GM18868 (cell line): Measurements from ENCODE around the gene CMTM2.
"Not testable (repeated sequence)": the region's sequence is repeated elsewhere in the genome, so short reads cannot be mapped to it uniquely, and the experiment has no call there.

Experiments used
- ATAC-seq: cut with Tn5 transposase; IDR thresholded peaks from one replicate; pipeline ENCODE4 v1.9.1; 2021; ENCODE audit warnings: mild to moderate bottlenecking, moderate library complexity; ENCODE audit not compliant: unreplicated experiment

Gene CMTM2

DNA sequence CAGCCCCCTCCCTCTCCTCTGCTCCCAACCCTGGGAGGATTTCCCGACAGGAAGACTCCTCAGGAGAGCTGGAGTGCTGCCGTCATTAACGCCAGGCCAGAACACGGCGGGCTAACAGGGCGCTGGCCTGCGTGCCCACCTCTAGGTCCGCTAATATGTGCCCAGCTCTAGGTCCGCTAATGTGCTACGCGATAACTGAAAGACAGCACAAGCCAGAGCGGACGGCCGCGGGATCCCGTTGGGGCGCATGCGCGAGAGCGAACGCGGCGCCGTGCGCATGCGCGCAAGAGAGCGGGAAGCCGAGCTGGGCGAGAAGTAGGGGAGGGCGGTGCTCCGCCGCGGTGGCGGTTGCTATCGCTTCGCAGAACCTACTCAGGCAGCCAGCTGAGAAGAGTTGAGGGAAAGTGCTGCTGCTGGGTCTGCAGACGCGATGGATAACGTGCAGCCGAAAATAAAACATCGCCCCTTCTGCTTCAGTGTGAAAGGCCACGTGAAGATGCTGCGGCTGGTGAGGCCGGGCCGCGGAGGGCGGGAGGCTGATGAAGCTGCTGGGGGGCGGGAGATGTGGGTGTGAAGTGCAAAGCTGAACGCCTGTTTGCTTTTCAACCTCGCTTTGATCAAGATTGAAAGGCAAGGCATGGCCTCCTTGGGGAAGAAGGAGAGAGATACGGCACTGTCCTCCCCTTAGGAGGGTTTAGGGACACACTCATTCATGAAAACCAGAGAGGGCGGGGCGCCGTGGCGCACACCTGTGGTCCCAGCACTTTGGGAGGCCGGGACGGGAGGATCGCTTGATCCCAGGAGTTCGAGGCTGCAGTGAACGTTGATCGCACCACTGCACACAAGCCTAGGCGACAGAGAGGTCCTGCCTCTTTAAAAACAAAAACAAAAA, 26.7 kb upstream of the CMTM2 start, which contains the start of gene CKLF:
Gene CKLF (plus strand): TSS at position 291 of the 892 bp plus-strand sequence. CDS start 140 bp downstream, at position 431.
- peak; percentile 63 for ATAC-seq

DNA sequence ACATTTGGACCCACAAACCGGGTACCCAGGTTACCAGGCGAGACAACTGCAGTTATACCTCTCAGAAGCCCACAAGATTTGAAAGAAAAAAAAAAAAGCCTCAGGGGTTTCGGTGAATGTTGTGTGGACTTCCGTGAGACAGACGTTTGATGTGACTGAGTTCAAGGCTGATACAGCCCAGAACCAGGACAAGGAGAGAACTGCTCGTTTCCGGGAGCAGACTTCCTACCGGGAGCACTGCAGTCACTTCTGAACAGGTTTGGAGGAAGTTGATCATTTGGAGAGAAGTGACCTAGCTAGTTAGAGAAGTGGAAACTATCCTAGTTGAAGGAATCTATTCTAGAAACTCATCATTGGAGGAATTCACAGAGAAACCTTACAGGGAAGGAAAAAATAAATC, 26.0 kb upstream of the CMTM2 start:
- ATAC-seq, result no peak

DNA sequence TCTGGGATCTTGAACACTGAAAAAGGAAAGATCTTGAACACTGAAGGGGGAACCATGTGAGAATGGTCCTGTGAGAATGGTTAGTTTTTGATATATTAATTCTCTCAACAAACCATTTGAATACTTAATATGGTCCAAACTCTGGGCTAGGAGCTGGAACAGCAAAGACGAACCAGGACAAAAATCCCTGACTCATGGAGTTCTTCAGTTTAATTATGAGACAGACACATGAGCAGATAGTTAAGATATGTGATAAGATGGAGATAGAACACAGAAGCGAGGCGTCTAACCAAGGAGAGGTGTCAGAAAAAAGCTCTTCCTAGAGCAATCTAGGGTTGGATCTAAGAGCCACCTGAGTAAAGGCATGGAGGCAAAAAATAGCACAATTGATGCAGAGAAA, 25.2 kb upstream of the CMTM2 start:
- ATAC-seq, result no peak

DNA sequence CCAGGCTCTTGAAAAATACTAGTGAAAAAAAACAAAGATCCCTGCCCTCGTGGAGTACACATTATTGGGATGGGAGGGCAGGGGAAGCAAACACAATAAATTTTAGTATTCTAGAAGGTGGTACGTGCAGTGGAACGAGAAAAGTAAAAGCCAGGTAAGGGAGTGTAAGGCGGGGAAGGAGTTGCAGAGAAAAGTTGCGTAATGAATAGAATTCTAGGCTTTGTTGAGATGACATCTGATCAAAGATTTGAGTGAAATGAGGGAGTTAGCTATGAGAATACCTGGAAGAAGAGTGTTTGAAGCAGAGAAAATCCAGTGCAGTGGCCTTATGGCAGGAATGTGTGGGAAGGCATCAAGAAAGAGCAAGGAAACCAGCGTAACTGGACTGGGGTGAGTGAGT, 24.8 kb upstream of the CMTM2 start:
- no peak for ATAC-seq

DNA sequence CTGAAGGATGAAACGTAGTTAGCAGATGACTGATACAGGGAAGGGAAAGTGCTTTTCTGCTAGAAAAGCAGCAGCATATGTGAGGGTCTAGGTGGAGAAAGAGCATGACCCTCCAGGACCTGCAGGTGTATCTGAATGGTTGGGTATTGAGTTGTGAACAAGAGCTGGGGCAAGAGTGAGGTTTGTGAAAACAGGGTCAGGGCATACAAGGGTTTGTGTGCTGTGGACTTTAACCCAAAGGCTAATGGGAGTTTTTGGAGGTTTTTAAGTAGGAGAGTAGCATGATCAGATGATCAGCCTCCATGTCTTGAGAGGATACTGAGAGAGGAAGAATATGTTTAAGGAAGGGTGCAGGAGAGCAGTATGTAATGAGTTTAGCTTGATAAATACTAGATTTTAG, 19.2 kb upstream of the CMTM2 start:
- ATAC-seq, result no peak

DNA sequence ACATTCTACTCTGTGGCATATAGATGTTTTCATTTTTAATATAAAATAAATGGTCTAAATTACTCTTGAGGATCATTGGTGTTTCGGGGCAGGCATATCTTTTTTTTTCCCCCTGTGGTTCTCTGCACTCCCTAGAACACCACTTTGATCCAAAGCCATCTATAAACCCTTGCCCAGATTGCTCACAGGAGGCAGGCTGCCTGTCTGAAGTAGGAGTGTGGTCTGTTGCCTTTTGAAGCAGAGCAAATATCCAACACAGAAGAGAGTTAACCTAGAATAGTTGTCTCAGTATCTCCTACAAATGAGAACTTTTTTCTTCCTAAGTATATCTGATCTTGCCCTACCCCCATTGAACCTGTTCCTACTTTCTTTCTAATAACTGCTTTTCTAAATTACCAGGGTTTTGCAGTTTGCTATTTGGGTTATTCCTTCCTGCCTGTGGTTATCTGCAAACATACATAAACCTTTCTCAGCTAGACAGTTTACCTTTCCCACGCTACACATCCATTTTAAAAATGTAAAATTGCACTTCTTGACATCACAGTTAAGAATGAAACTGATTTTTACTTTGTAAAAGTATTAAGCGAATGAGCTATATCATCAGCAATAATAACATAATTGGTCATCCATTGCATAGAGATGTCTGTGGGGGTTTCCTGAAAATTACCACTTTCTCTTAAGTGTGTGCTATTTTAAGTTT, 17.7 kb upstream of the CMTM2 start:
- ATAC-seq, result no peak

DNA sequence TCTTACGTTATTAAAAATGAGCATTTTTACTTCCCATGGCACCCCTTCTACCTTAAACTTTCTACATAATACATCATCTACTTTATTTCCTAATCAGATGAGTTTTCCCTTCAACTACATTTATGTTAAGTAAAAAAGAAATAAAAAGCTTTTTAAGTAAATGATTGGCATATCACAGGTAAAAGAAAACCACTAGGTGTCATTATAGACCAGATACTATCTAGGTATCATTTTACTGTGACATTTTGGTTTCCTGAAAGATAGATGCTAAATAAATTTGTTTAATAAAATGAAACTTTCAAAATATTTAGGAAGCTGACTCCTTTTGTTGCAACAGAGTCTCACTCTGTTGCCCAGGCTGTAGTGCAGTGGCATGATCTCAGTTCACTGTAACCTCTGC, 16.9 kb upstream of the CMTM2 start:
- ATAC-seq, result no peak

DNA sequence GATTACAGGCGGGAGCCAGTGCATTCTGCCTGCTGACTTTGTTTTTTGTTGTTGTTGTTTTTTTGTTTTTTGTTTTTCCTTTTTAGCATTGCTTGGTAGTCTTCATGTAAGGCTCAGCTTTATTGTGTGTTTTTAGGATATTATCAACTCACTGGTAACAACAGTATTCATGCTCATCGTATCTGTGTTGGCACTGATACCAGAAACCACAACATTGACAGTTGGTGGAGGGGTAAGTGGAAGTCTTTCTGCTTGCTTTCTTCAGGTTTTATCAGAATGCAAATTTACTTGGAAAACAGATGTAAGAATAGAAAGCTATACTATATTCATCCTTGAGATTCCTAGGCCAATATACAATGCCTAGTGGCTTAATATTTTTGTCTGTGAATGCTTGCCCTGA, 16.3 kb upstream of the CMTM2 start:
- no peak for ATAC-seq

DNA sequence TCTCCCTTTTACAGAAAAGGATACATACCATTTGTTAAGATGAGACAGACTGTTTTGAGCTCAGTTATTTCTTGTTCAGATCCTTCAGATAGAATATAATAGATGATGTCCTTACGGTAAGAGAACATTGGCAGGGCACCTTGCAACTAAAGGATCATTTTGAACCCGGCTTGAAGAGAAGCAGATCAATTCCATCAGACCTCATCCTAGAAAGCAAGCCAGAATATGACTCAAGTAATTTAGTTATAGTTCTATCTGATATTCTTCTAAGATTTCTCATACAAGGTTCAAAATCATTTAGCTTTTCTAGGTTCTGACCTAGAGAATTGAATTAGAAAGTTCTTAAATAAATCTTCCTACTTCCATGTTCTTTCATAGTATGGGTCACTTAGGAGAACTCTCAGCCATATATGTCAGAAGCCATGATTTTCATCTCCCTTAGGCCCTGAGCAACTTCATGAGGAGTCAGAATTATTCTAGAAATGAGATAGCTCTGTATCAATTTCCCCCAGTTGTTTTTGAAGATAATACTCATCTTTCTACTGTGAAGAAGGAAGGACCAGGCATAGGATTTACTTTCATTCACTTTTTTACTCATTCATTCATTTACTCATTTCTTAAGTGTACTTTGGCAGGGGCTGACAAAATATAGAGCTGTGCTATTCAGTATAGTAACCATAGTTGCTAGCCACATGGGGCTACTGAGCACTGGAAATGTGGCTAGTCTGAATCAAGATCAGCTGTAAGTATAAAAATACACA, 15.5 kb upstream of the CMTM2 start:
- peak; percentile 51 for ATAC-seq

DNA sequence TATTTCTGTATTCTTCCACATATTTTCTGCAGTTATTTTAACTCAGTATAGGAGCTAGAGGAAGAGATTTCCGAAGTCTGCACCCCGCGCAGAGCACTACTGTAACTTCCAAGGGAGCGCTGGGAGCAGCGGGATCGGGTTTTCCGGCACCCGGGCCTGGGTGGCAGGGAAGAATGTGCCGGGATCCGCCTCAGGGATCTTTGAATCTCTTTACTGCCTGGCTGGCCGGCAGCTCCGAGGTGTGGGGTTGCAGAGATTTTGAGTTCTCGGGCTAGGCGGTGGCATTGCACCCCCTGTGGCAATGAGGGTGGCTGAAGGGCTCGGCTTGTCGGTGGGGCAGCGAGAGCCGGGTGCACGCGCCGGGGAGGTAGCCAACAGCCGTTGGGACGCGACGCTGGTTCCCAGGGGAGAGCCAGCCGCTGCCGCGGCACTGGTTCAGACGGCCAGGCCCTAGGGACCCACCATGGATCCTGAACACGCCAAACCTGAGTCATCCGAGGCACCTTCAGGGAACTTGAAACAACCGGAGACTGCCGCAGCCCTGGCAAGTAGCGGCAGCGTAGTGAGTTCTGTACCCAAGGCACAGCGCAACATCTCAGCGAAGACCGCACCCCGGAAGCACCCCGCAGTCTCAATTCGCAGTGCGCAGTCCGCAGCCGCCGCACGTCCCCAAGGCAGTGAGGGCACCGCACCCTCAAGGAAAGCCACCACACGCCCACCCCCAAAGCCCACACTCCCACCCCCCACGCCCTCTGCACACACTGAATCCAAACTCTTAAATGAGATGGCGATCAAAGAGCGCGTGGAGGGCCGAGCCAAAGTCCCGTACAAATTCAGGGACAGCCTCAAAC, 13.0 kb upstream of the CMTM2 start, which contains the start of gene CMTM1:
Gene CMTM1 (plus strand): TSS at position 389 of the 851 bp plus-strand sequence. CDS start 75 bp downstream, at position 464.
- ATAC-seq, result no peak

DNA sequence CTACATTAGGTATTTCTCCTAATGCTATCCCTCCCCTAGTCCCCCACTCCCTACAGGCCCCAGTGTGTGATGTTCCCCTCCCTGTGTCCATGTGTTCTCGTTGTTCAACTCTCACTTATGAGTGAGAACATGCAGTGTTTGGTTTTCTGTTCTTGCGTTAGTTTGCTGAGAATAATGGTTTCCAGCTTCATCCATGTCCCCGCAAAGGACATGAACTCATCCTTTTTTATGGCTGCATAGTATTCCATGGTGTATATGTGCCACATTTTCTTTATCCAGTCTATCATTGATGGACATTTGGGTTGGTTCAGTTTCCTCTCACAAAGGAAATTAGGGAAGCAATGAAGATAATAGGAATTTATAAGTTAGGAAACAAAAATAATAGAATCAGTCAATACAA, 12.0 kb upstream of the CMTM2 start:
- ATAC-seq, result not testable (repeated sequence)

DNA sequence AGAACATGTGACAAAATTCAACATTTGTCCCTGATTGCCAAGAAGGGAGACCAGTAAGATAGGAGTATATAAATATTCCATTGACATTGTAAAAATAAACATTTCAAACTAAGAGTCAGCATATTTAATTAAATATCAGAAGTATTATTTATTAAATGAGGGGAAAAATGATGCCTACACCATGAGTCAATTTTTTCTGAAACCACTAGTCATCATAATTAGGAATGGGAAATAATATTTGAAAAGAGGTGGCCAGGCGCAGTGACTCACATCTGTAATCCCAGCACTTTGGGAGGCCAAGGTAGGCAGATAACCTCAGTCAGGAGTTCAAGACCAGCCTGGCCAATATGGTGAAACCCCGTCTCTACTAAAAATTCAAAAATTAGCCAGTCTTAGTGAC, 10.9 kb upstream of the CMTM2 start:
- no peak for ATAC-seq

DNA sequence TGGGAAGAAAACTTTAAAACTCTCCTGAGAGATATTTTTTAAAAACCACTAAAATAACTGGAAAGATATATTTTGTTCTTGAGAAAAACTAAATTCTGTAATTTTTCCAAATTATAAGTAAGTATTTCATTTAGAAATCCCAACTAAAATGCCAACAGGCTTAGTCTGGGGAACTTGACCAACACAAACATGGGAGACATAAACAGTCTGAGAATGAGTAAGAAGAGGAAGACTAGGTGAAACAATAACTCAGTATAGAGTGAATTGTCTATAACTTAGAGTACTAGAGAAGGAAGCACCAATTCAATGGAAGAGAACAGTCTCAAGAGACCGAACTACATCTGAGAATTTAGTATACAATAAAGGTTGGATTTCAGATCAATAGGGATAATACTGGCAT, 10.1 kb upstream of the CMTM2 start:
- no peak for ATAC-seq

DNA sequence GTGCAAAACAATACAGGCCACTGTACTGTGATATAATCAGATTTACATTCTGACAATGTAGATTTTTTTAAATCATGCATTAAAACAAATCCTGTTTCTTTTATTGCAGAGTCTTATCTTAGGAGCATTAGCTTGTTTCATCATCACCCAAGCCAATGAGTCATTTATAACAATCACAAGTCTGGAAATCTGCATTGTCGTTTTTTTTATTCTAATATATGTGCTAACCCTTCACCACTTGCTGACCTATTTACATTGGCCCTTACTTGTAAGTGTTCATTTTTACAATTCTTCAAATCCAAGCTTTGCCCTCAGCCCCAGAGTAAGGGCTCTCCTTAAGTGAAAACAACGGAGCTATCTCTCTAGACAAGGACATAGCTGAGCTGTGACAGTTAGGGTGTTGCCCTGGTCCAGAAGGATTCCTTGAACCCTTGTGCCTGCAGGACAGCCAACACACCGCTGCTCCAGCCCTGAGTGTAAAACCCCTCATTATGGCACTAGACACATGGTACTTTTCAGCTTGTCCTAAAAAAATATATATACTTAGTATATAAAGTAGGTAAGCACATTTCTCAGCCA, 9.3 kb upstream of the CMTM2 start:
- no peak for ATAC-seq

DNA sequence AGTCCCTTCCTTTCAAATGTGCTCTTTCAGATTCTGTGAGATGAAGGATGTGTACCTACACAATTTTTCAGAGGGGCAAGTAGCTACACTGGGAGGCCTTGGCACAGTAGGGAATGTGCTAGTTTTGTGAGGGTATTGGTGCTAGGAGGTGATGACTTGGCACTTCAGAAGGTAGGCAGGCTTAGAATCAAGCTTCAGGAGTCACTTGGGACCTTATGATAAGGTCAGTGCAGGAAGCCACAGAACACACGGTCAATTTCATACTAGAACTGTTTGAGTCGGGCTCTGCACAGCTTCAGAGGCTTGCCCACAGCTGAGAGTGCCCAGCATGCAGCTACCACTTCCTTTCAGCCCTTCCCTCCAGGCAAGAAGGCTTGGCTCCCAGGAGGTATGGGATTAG, 6.9 kb upstream of the CMTM2 start:
- no peak for ATAC-seq

DNA sequence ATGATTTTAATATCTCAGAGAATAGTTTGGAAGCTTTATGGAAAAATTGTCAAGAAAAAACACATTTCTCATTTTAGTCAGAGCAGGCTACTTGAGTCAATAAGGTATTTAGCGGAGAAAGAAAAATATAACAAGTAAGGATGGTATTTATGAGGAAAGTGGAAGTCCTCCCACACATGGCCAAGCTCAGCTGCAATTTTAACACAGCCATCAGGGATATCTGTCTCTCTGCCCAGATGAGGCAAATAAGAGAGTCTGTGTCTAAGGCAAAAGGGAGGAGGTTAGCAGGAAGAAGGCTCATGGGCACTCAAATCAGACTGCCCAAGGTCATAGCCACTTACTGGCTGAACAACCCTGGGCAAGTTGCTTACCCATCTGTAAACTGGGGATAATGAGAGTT, 5.2 kb upstream of the CMTM2 start:
- ATAC-seq, result no peak

DNA sequence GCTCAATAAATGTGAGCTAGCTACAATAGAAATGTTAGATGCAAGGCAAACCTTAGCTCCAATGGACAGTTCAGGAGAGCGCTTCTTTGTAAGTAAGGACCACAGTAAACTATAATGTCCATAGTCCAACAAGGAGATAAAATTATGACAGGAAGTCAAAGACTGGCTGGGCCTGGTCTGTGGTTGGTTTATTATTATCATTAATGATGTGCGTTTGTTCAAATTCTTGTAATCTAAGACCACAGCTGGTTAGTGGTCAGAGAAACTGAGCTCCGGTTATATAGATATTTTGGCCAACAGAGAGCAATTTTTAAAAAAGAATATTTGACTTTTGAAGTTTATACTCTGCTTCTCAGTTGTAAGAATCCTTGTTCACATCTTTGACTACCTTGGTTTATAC, 4.7 kb upstream of the CMTM2 start:
- no peak for ATAC-seq

DNA sequence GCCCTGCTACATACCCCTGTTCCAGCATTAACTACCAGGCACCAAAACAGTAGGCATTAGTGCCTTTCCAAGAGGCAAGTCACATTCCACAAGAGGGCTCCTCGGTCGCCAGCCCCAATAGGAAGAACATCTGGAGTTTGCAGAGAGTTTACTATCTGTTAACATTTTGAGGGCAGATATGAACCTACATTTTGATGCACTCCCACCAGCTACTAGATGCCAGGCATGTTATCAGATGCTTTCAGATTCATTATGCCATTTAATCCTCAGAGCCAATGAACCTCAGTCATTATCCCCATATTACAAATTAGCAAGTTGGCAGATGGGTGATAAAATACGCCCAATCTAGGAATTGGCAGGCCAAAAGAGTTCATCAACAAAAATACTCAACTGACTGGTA, 4.2 kb upstream of the CMTM2 start:
- no peak for ATAC-seq

DNA sequence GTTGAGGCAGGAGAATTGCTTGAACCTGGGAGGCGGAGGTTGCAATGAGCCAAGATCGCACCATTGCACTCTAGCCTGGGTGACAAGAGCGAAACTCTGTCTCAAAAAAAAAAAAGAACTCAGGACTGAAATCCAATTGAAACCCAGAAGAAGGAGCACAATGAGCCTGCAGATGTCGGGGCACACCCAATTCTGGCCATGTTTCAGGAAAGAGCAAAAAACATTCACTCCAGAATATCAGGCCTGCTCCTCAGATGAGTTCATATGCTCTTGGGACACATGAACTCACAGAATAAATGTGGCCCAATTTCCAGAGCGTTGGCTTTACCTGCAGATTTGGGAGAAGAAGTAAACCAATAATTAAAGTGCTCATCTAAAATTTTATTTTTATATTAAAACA, 3.0 kb upstream of the CMTM2 start:
- no peak for ATAC-seq

DNA sequence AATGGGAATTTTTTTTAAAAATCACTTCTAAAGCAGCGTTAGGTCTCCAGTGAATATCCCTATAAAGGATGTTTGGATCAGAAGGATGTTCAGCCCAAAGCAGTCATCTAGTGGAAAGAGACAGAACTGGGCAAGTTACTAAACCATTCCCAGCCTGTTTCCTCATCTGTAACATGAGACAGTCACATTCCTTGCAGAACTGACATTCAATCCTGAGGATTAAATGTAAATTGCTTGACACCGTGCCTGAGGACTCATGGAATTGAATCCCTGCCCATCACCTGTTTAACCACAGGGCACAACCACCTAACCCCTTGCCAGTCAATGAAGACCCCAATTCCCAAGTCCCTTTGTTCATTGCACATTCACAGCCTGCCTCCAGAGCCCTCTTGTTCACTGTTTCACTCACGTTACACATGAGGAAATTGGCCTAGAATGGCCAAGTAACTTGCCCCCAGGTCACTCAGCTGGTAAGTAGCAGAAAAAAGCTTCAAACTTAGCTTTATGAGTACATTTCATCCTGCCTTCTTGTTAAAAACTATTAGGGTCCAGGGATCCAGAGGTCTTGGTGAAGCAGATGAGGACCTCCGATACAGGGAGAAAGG, 1.4 kb downstream of the CMTM2 start:
- ATAC-seq, result no peak
